HG03159 (cell line): ENCODE measurements around the gene CD99L2.
"Not testable (repeated sequence)": the region's sequence is repeated elsewhere in the genome, so short reads cannot be mapped to it uniquely, and the experiment has no call there.

ENCODE experiments used
- ATAC-seq: cut with Tn5 transposase; IDR thresholded peaks from one replicate; pipeline ENCODE4 v1.9.1; 2021; ENCODE audit warnings: mild to moderate bottlenecking, moderate library complexity; ENCODE audit not compliant: unreplicated experiment

Gene CD99L2

DNA sequence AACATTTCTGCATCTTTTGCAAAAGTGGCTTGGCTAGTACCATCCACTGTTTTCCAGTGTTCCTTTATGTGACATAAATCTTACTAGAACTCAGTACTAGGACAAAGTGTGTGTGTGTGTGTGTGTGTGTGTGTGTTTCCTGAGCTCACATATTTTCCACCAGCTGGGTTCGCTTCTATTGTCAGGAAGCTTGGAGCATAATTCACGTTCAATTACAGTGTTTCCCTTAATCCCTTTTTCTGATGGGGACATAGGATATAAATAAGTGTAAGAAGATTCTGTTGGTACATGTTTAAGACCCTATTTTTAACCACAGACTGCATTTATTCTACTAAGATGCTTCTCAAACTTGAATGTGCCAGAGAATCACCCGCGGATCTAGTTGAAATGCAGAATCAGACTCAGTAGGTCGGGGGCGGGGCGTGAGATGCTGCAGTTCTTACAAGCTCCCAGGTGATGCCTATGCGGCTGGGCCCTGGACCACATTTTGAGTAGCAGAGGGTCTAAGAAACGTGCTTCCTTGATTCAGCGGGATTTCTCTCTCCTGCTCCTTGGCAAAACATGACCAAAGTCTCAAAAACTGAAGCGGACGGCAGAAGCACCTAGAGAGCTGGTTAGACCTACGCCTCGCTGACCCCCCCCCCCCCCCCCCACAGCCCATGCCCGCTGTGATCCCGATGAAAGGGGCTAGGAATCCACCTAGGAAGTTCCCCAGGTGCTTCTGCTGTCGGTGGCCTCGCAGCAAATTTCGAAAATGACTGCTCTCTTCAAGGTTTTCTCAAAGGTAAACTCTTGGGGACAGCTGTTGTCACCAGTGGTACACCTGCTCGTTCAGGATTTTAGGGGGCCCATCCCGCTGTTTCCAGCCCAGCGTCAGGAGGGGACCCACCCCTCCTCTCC lies 797 bp downstream of the CD99L2 start:
- ATAC-seq, result no peak

DNA sequence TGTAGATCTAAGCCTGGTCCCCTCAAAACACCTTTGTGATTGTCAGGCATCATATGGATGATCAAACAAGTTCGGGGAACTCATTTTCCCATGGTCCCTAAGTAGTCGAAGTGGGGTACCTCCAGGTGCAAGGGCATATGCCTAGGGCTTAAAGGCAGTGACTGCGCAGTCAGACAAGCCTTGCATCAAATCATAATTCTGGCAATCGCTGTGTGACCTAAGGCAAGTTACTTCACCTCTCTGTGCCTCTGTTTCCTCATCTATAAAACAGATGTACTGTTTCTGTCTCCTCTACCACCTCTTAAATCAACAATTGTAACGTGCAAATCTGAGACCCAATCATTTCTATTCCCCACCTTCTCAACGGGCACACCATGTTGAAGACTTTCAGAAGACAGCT lies 1.8 kb downstream of the CD99L2 start:
- no peak for ATAC-seq

DNA sequence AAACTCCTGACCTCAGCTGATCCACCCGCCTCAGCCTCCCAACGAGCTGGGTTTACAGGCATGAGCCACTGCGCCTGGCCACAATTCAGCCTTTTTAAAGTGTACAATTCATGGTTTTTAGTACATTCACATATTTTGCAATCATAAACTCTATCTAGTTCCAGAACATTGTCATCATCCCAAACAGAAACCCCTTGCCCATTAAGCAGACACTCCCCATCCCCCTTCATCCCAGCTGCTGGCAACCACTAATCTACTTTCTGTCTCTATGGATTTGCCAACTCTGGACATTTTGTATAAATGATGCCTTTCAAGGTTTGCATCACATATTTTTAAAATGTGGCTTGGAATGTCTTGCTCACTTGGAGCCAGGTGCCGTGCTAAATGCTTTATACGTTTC lies 4.5 kb downstream of the CD99L2 start:
- no peak for ATAC-seq

DNA sequence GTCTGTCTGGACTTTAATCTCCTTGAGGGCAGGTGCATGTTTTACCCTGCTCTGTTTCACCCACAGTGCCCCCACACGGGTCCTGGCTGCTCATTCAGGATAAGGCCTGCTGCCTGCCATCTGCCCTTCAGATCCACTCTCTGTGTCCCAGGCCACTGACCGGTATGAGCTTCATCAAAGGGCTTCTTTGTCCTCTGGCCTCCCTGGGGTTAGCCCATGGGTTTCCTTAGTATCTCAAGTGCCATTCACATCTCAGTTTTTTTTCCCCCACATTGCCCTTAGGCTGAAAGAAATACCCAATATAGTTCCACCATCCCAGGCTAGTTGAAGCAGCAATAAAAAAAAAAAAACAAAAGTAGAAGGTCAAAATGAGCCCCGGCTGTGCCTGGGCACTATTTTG lies 9.3 kb downstream of the CD99L2 start:
- ATAC-seq, result no peak

DNA sequence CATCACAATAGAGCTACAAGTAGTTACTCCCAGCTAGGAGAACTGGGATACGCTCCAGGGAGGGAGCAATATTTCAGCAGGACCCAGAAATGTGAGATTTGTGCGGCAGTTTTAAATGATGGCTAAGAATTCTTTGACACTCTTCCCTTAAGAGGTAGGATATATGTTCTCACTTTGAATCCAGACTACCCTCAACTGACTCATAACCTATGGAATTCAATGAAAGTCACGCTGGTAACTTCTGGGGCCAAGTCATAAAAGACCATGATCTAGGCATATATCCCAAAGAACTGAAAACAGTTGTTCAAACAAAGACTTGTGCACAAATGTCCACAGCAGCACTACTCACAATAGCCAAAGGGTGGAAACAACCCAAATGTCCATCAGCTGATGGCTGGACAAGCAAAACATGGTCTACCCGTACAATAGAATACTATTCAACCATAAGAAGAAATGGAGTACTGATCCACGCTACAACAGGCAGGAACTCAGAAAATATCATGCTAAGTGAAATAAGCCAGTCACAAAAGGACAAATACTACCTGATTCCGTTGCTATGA lies 10.5 kb downstream of the CD99L2 start:
- ATAC-seq, result no peak

DNA sequence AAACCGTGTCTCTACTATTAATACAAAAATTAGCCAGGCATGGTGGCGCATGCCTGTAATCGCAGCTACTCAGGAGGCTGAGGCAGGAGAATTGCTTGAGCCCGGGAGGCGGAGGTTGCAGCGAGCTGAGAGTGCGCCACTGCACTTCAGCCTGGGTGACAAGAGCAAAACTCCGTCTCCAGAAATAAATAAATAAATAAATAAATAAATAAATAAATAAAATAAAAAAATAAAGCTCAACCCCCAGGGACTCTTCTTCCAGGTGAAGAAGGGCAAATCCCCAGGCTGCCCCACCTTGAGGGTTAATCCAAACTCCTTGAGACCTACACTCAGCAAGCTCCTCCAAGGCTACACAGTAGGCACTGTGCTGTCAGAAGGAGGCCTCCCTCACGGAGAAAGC lies 11.2 kb downstream of the CD99L2 start:
- not testable (repeated sequence) for ATAC-seq

DNA sequence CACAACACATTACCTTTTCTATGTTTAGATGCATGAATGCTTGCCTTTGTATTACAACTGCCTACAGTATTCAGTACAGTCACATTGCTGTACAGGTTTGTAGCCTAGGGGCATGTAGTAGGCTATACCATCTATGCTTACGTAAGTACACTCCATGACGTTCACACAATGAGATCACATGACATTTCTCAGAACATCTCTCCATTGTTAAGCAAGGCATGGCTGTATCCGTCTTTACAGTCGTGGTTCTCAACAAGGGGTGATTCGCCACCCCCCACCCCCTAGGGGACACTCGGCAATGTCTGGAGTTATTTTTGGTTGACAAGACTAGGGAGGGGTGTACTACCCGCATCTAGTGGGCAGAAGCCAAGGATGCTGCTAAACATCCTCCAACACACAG lies 12.1 kb downstream of the CD99L2 start:
- ATAC-seq, result no peak

DNA sequence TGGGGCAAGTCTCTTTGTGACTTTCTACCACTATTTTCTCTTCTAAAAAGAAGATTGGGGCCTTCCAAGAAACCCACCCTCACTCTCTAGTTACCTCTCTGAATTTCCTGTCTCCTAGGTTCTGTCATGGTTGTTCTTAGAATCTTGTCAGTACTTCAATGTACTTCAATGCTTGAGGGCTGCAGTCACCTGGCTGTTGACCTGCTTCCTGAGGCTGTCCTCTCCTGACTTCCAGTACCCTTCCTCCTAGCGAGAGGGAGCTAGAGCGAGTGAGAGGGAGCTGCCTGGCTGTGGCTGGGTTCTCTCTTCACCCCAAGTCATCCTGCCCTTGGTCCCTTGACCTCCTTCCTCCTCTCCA lies 17.7 kb downstream of the CD99L2 start:
- ATAC-seq, result peak; percentile 14

DNA sequence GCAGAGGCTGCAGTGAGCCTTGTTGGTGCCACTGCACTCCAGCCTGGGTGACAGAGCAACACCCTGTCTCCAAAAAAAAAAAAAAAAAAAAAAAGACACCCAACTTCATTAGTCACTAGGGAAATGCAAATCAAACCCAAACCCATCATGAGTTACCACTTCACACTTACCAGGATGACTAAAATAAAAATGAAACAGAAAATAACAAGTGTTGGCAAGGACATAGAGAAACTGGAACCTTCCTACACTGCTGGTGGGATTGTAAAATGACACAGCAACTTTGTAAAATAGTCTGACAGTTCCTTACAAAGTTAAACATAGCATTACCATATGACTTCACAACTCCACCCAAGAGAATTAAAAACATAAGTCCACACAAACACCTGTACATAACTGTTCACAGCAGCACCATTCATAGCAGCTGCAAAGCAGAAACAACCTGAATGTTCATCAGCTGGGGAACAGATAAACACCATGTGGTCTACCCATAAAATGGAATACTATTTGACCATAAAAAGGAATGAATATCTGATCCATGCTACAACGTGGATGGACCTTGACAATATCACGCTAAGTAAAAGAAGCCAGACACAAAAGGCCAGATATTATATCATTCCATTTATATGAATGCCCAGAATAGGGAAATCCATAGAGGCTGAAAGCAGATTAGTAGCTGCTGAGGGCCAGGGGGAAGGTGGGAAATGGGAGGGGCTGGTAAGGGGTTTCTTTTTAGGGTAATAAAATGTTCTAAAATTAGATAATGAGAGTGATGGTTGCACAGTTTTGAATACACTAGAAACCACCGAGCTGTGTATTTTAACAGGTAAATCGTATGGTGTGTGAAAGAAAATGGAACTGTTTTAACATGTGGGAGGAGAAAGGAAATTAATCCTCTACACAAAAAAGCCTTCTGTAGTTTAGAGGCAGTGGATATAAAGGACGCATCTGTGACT lies 18.3 kb downstream of the CD99L2 start:
- peak; percentile 77 for ATAC-seq

DNA sequence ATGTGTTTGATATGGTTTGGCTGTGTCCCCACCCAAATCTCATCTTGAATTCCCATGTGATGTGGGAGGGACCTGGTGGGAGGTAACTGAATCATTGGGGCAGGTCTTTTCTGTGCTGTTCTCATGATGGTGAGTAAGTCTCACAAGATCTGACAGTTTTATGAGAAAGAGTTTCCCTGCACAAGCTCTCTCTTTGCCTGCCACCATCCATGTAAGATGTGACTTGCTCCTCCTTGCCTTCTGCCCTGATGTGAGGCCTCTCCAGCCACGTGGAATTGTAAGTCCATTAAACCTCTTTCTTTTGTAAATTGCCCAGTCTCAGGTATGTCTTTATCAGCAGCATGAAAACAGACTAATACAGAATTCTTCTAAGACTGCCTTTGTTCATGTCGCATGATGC lies 22.8 kb downstream of the CD99L2 start:
- not testable (repeated sequence) for ATAC-seq

DNA sequence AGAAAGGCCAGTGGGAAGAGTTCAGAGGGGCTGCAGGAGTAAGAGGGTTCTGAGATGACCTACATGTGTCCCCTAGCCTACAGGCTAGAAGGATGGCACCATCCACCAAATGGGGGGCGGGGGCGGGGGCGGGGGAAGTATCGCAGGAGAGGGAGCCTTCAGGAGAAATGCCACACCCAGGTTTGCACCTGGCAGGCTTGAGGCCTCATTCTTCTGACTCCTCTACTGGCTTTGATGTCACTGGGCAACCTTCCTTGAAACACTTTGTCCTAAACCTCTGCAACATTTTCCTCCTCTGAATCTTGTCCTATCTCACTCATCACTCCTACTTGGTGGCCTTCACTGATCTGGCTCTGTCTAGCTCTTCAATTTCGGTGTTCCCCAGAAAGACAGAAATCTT lies 24.0 kb downstream of the CD99L2 start:
- ATAC-seq, result no peak

DNA sequence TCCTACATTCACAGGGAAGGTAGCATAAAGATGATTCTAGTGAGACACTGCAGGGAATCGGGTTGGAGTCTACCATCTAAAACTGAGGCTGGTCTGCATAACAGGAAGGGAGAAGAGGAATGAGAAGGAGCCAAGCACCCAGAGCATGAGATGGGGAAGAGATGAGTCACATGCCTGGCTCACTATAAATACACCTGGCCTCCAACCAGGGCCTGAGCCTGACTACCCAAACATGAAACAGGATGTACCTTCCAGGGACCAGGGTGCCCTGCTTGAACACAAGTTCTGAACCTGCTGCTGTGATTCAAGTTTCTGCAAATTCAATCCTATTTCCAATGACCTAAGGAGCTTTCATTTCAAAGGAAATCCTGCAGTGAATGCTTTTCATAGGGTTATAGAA lies 24.9 kb downstream of the CD99L2 start:
- ATAC-seq, result peak; percentile 62

DNA sequence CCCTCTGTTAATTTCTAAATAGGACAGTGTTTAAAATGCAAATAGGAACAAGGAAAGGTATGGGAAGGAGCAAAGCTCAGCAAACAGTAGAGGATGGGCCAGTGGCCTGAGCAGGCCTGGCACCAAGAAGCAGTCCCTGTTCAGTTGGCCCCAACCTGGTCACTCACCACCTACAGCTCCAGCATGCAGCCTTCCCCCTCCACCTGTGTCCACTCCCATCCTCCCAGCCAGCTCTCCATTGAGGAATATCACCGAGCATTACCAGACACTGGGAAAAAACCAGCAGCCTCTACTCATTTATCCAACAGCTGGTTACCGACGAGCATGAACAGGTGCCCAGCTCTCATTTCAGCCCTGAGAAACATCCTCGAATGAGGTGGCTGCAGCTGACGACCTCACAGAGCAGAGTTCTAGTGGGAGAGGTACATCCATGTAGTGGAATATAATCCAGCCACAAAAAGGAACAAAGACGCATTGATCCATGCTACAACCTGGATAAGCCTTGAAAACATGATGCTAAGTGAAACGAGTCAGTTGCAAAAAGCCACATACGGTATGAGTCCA lies 25.6 kb downstream of the CD99L2 start:
- ATAC-seq, result no peak

DNA sequence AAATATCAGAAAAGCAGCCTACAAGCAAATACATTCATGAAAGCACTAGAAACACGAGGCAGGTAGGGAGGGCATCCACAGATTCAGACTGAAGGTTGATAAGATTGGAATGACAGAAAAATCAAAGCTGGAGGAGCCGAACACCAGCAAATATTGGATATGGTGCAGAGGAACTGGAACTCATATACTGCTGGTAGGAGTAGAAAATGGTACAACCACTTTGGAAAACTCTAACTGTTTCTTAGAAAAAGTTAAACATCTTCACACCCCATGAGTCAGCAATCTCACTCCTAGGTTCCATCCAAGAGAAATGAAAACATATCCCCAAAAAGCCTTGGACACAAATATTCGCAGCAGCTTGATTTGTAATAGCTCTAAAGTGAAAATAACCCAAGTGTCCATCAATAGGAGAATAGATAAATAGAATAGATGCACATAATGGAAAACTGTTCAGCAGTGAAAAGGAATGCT lies 27.1 kb downstream of the CD99L2 start:
- ATAC-seq, result no peak

DNA sequence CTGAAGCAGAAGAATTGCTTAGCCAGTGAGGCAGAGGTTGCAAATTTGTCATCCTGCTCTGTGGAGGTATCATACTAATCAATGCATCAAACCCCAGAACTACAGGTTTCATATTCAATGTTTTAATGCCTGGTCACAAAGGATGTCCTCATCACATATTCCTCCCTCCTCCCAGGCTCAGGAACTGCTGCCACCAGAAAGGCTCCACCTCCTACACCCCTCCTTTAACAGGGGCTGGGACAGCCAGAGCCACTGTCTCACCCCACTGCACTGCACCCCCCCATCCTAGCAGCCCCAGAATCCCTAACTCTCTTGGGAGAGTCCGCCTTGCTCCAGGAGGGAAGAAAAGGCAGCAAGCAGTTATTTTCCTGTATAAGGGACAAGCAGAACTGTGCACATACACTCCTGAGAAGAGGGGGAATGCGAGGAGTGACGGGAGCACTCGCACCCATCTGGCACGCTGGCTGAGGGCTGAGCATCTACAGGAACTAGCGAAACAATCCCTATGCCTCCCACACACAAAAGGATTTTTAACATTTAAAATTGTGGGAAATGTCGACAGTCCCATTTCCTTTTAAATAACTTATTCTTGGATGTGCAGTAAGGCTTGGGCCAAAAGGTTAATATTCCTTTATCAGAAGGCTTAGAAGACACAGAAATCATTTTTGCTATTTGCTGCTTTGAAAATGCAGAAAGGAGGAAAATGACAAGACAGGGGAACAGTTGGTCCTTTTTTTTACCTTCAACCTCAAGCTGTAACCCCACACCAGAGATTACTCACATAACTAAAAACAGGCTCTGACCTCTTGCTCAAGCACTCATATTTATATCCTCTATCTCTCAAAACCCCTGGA lies 27.8 kb downstream of the CD99L2 start:
- ATAC-seq, result no peak

DNA sequence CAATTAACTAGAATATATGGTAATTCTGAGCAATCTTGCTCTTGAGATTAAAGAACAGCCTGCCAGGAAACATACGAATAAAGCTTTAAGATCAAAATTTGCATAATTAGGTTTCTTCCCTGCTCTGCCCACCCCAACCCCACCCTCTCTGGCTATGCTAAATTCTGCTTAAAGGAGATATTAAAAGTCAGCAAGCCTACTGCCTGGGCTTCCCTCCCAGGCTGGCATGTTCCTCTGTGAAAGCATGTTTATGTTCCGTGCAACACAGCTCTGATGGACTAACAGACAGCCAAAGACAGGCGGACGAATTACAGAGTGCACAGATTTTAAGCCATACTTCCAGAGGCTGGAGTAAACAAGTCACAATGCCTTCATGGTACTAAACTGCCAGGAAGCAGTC lies 28.4 kb downstream of the CD99L2 start:
- ATAC-seq, result no peak

DNA sequence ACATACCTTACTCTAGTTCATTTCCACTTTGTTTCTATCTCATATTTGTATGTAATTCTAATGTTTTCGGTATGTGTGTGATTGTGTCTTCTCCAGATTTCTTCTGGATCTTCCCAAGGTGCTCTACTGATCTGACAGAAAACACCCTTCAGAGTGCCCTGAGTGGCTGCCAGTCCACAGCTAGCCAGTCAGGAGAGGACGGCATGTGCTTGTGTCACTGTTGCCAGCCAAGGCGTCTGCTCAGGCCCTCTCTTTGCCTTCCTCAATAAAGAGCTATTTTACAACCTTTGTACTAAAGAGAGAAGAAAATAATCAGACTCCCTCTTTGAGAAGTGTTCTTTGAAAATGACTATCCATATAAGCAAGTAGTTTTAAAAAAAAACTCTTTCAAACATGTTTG lies 29.0 kb downstream of the CD99L2 start:
- no peak for ATAC-seq

DNA sequence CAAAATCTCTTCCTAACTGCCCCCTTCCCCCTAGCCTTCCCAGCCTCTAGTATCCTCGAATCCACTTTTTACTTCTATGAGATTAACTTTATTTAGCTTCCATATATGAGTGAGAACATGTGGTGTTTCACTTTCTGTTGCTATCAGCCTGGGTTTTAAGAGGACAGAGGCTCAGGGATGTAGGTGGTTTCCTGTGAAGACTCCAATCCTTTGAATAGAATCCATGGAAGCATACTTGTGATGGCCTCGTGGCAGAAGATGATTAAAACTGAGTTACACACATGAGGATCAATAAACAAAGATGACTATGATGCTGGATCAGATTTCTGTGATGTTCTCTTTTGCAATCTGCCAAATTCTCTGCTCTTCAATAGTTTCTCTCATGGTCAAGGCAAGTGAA lies 29.8 kb downstream of the CD99L2 start:
- no peak for ATAC-seq

DNA sequence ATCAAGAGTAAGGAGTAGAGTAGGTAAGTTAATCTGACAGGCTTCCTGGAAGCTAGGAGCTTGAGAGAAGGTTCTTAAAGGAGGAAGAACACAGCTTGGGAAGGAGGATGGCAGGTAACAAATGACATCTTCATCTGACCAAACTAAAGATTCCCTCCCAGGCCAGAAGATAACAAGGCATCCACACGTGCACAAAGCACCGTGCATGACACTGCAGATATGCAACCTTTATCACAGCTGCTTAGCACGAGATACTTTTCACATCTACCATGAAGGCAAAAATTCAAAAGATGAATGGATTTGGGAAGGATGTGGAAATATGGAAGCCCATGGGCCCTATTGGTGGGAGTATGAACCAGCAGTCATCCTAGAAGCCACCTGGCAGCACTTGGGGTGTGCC lies 34.3 kb downstream of the CD99L2 start:
- no peak for ATAC-seq

DNA sequence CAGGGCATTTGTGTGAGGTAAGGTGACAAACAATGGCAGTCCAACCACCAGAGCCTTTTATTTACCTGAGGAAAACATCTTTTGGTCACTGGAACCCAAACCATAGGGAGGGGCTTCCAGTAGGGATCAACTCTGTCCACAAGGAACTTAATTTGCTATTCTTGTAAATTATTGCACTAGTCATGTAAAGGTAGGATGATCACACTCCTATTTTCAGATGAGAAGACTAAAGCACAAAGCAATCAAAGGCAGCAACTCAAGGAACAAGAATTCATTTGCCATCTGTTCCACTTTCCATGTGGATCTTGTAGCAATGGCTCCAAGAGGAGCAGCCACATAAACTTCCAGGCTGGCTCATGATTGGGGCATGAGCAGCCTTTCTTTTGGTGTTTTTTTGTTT lies 35.3 kb downstream of the CD99L2 start:
- no peak for ATAC-seq
